ENCODE data around the gene PRM1. TPM values are rescaled to one million over a fixed set of nuclear protein-coding genes. Genes with fewer than 3 reads are reported as not detected.

Gene PRM1
- total and polyA plus RNA-seq, 2 of the 4 experiments (the other 2 are of a cell fraction), result not detected

DNA sequence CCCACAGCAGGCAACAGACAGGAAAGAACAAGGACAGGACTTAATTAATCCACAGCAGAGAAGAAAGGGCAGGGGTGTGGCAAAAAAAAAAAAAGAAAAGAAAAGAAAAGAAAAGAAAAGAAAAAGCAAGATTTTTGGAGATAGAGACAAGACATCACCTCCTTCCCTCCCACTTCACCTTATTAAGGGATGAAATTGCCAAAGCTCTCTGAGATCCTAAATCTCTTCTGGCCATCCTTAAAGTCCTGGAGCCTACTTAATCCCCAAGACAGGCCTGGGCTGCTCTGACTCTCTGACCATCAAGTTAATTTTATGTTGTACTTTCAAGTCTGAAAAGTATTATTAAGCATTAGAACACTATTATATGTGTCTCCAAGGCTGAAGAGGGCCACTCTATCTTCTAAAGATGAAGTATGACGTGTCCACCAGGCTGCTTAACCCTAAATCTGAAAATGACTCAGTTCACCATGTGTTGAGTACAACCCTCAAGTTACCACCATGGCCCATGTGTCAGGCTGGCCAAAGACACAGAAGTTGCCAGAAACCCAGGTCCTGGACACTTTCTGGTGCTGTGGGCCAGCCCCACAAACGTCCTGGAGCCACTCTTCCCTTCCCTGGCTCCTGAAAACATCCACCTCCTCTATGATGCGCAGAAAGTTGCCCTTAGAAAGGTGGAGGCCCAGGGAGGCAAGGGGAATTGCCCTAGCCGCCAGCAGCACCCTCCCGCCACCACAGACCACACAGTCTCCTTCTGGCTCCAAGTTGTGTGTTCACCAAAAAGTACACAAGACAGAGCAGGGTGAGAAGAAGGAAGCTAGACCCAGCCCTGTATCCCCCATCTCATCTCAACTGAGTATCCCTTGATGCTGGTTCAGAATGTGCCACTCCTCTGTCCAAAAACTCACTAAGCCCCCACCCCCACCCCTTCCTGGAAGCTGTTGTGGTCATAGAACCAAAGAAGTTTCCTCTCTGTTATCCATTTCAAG is 27.8 kb downstream of the PRM1 start:
- H3K79me1 ChIP-seq (ENCODE audit: low read depth in 1 of 2, low read length in 2 of 2), result peaks cover 14 to 40% of the 10 kb centered on the region in 2 experiments; a peak in 3 of 4 replicates
- H3K27ac ChIP-seq (ENCODE audit: insufficient read depth, low read length), result peak overlapping the region; percentile 81
- H2BK20ac ChIP-seq (ENCODE audit: low read depth, low read length), result peak overlapping the region; percentile 21; the same call in 1 of the 2 replicates
- H2AFZ ChIP-seq (replicated peaks; ENCODE audit: low read length, poor library complexity), result peak overlapping the region; percentile 57
- peak overlapping the region; percentile 68 for H3K23ac ChIP-seq (ENCODE audit: low read depth, low read length)
- peaks cover 9% of the 10 kb centered on the region; the same call in 1 of the 2 replicates for H3K9me1 ChIP-seq (ENCODE audit: insufficient read depth, low read length)
- dilution Hi-C loops (cut with HindIII; ENCODE audit: low sequenced_read_pairs, unreplicated experiment) (no loop called here), intact Hi-C loops (cut with micrococcal nuclease) (loop anchor here (5.0 to 10.0 kb wide), 3 partner anchors 119 to 221 kb away; no protein-coding TSS in a partner anchor), in situ Hi-C loops (cut with MboI; ENCODE audit: low sequenced_read_pairs) (loop anchor here (5.0 kb wide), 2 partner anchors 151 to 286 kb away; no protein-coding TSS in a partner anchor)
- H4K5ac ChIP-seq (ENCODE audit: low read depth, low read length), result peak overlapping the region; percentile 21; the same call in 1 of the 2 replicates
- WGBS, 2 experiments (ENCODE audit: extremely low coverage in 2 of 2, insufficient read length in 1 of 2), result no CpG with 5 or more reads among the region's 5 CpGs
- no peaks in the 10 kb centered on the region for H3K27me3 ChIP-seq (ENCODE audit: control insufficient read depth, insufficient read depth, low read length)
- ChIA-PET POLR2A (ENCODE audit: unreplicated experiment) (interaction anchor here (0.5 to 1.4 kb wide), 5 partner anchors 20 to 283 kb away, joined by 3 to 4 read pairs (median 3); partner anchors contain the start of gene PRM3), CTCF (interaction anchor here (1.3 kb wide), 1 partner anchor 105 kb away, joined by 3 read pairs; no protein-coding TSS in a partner anchor)
- DNase-seq, result peak; percentile 84
- no TSS peak for BruUV-seq (replicated peaks)
- peak overlapping the region; percentile 67 for H4K91ac ChIP-seq (ENCODE audit: insufficient read depth, low read depth, low read length)
- peak overlapping the region; percentile 60 for H2BK120ac ChIP-seq (ENCODE audit: low read depth, low read length)
- peak overlapping the region; percentile 75 for H2AK9ac ChIP-seq (replicated peaks; ENCODE audit: low read depth, low read length, poor library complexity)
- peak overlapping the region; percentile 71 for H3K4ac ChIP-seq (ENCODE audit: low read depth, low read length)
- peak; percentile 1 for TF ChIP-seq POLR2A (IDR thresholded peaks at IDR 0.05; ENCODE audit: low read depth, low read length)
- TF ChIP-seq CHD1 (IDR thresholded peaks at IDR 0.05; ENCODE audit: low read depth, low read length), result no peak
- no peak for TF ChIP-seq RFX5 (IDR thresholded peaks at IDR 0.05; ENCODE audit: low read depth, low read length)
- TF ChIP-seq MXI1 (IDR thresholded peaks at IDR 0.05; ENCODE audit: borderline replicate concordance, low read depth, low read length), result peak; percentile 87
- TF ChIP-seq, protein P1, sequence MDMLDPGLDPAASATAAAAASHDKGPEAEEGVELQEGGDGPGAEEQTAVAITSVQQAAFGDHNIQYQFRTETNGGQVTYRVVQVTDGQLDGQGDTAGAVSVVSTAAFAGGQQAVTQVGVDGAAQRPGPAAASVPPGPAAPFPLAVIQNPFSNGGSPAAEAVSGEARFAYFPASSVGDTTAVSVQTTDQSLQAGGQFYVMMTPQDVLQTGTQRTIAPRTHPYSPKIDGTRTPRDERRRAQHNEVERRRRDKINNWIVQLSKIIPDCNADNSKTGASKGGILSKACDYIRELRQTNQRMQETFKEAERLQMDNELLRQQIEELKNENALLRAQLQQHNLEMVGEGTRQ (IDR thresholded peaks at IDR 0.05; ENCODE audit: low read depth, low read length), result 0 out of 2 replicates have a peak, but pooled peaks have one; percentile 10
- peak overlapping the region; percentile 82 for H3K4me2 ChIP-seq (ENCODE audit: low read depth, low read length)
- H3K36me3 ChIP-seq (ENCODE audit: control insufficient read depth, insufficient read depth, low read length), result peaks cover 31% of the 10 kb centered on the region
- ATAC-seq (ENCODE audit: low read depth), result no peak
- H3K4me1 ChIP-seq (ENCODE audit: control insufficient read depth, insufficient read depth, low read length), result peaks cover 17% of the 10 kb centered on the region
- peak overlapping the region; percentile 47 for H2BK5ac ChIP-seq (ENCODE audit: low read depth, low read length, poor library complexity, severe bottlenecking)
- H3K18ac ChIP-seq (ENCODE audit: low read depth, low read length), result peak overlapping the region; percentile 42
- peaks cover 52% of the 10 kb centered on the region for H4K20me1 ChIP-seq (ENCODE audit: insufficient read depth, low read length)
- peak overlapping the region; percentile 87 for H3K4me3 ChIP-seq (ENCODE audit: insufficient read depth, low read depth, low read length)
- H3K9me3 ChIP-seq (ENCODE audit: control insufficient read depth, insufficient read depth, low read length), result no peaks in the 10 kb centered on the region
- peak overlapping the region; percentile 91 for H3K9ac ChIP-seq (ENCODE audit: low read depth, low read length)
- no peak overlapping the region for H3K56ac ChIP-seq (ENCODE audit: extremely low read depth, insufficient read depth, low read length)
- peak overlapping the region; percentile 84 for H2AK5ac ChIP-seq (ENCODE audit: low read depth, low read length)
- H2BK15ac ChIP-seq (ENCODE audit: low read depth, low read length), result peak overlapping the region; percentile 51; the same call in 2 of the 3 replicates
- H3K14ac ChIP-seq (replicated peaks; ENCODE audit: low read depth, low read length), result peak overlapping the region; percentile 84
- H4K8ac ChIP-seq (ENCODE audit: low read depth in 2 of 2, low read length in 2 of 2), result peak overlapping the region; percentile 53
